RWPE1 (cell line): ENCODE data around the gene OGFOD3.

Experiments used
- CTCF ChIA-PET: fragments of 350-600 bp; sonication (Branson Sonifier 250); formaldehyde crosslinking; extraction: SDS; loops from one replicate; lab custom pipeline; 2021; lab: Yijun Ruan, JAX
- POLR2A ChIA-PET: fragments of 400-600 bp; formaldehyde crosslinking; extraction: SDS; loops from one replicate; lab custom pipeline; 2020; ENCODE audit warnings: antibody characterized with exemption; ENCODE audit not compliant: low non-redundant PET; lab: Yijun Ruan, JAX
- DNase-seq: peaks from one replicate; pipeline ENCODE4 v3.0.0; 2012; ENCODE audit warnings: low spot score
- H3K27ac ChIP-seq: fragments of 450-650 bp; 2 replicates; pipeline ENCODE4 v1.5.1; 2017
- CTCF ChIP-seq: fragments of 450-650 bp; conservative IDR thresholded peaks from 2 replicates; pipeline ENCODE4 v1.5.1; 2017; ENCODE audit warnings: low read depth, mild to moderate bottlenecking

The OGFOD3 gene

GRCh38 chr17:82446124-82446523, 27.7 kb upstream of the OGFOD3 start:
- ChIA-PET POLR2A (no interaction called here), CTCF (no interaction called here)
- H3K27ac ChIP-seq = peak overlapping the region; percentile 61
- no peak for TF ChIP-seq CTCF
- DNase-seq = no peak

GRCh38 chr17:82445542-82445941, 27.2 kb upstream of the OGFOD3 start:
- ChIA-PET POLR2A (no interaction called here), CTCF (no interaction called here)
- no peak for DNase-seq
- H3K27ac ChIP-seq = peak overlapping the region; percentile 61
- no peak for TF ChIP-seq CTCF

GRCh38 chr17:82444941-82445521, 26.6 kb upstream of the OGFOD3 start:
- ChIA-PET POLR2A (no interaction called here), CTCF (no interaction called here)
- no peak for TF ChIP-seq CTCF
- no peak for DNase-seq
- peak overlapping the region; percentile 61 for H3K27ac ChIP-seq

GRCh38 chr17:82444284-82444893, 26.0 kb upstream of the OGFOD3 start:
- DNase-seq = no peak
- CTCF ChIA-PET = no interaction called here
- POLR2A ChIA-PET = no interaction called here
- no peak for TF ChIP-seq CTCF
- H3K27ac ChIP-seq = peak overlapping the region; percentile 61

- POLR2A ChIA-PET = no interaction called here
- TF ChIP-seq CTCF = no peak
- CTCF ChIA-PET = no interaction called here
- no peak for DNase-seq
- H3K27ac ChIP-seq = peak overlapping the region; percentile 61
Measured at GRCh38 chr17:82443465-82444283, 25.3 kb upstream of the OGFOD3 start.

GRCh38 chr17:82442643-82443464, 24.5 kb upstream of the OGFOD3 start:
- no peak for DNase-seq
- ChIA-PET POLR2A (interaction anchor here (0.6 kb wide), 1 partner anchor 51 kb away, joined by 9 read pairs; no protein-coding TSS in a partner anchor), CTCF (no interaction called here)
- H3K27ac ChIP-seq = peak overlapping the region; percentile 61
- TF ChIP-seq CTCF = no peak
